HepG2 (cell line): Measurements from ENCODE around the gene SAMD4A. TPM values are rescaled to one million over a fixed set of nuclear protein-coding genes. Genes with fewer than 3 reads are reported as not detected.

Experiments used
- ATAC-seq: fragments of 200-7000 bp; cut with Tn5 transposase; 3 replicates; pipeline ENCODE4 v1.9.1; 2020; ENCODE audit warnings: mild to moderate bottlenecking, moderate library complexity
- BruUV-seq: library from RNA; stranded (reverse); fragments of 400-500 nt; replicated peaks from 2 replicates; lab custom pipeline; 2021; lab: Mats Ljungman, UMichigan
- CTCF ChIA-PET: fragments of 300-600 bp; formaldehyde crosslinking; extraction: SDS; loops from one replicate; lab custom pipeline; 2021; ENCODE audit warnings: low total read pairs, inconsistent platforms, low intra/inter-chr PET ratio; lab: Yijun Ruan, JAX
- POLR2A ChIA-PET: fragments of 350-600 bp; sonication (Branson Sonifier 250); formaldehyde crosslinking; loops from one replicate; lab custom pipeline; 2020; ENCODE audit warnings: antibody characterized with exemption, inconsistent platforms; lab: Yijun Ruan, JAX
- DNase-seq: peaks from one replicate; pipeline ENCODE4 v3.0.0-alpha.2; 2015; ENCODE audit warnings: low spot score
- FAIRE-seq: peaks from 3 replicates; lab custom pipeline; 2011; peaks lifted over from hg19 to GRCh38; lab: Jason Lieb, UNC
- H2AFZ ChIP-seq: one replicate; pipeline ENCODE4 v1.6.1; 2011; ENCODE audit warnings: low read length, inconsistent platforms
- H3K27ac ChIP-seq: fragments of 300-600 bp; 3 replicates; pipeline ENCODE4 v1.8.0; 2011; ENCODE audit warnings: mixed run types, mild to moderate bottlenecking, mixed read lengths, low read length, inconsistent platforms; ENCODE audit not compliant: insufficient read depth; ENCODE audit errors: extremely low read length
- H3K27me3 ChIP-seq, 2 experiments: fragments of 200-600 bp in 1 of 2; 2 replicates in 1 of 2; 3 replicates in 1 of 2; pipeline versions ENCODE4 v1.6.0 to v1.8.0; 2011; ENCODE audit warnings: low read length in 2 of 2, mild to moderate bottlenecking in 2 of 2, moderate library complexity in 2 of 2, inconsistent platforms in 1 of 2; ENCODE audit not compliant: insufficient read depth in 2 of 2, control insufficient read depth in 1 of 2
- H3K36me3 ChIP-seq, 2 experiments: fragments of 200-600 bp in 1 of 2; replicated peaks in 1 of 2; 2 replicates in 1 of 2; 3 replicates in 1 of 2; pipeline versions ENCODE4 v1.5.1 to v1.8.0; 2011; ENCODE audit warnings: low read length in 2 of 2, inconsistent platforms in 1 of 2; ENCODE audit not compliant: insufficient read depth in 2 of 2, control insufficient read depth in 1 of 2
- H3K4me1 ChIP-seq: 2 replicates; pipeline ENCODE4 v1.5.1; 2012; ENCODE audit warnings: low read length, inconsistent platforms; ENCODE audit not compliant: insufficient read depth
- H3K4me2 ChIP-seq: 2 replicates; pipeline ENCODE4 v1.6.0; 2011; ENCODE audit warnings: low read depth, low read length, inconsistent platforms
- H3K4me3 ChIP-seq, 3 experiments: fragments of 200-600 bp in 1 of 3; sonication (generic), shearing (Covaris generic) in 1 of 3; replicated peaks in 1 of 3; 2 replicates each; pipeline ENCODE4 v1.5.1; 2011 to 2016; ENCODE audit warnings: low read length in 3 of 3, inconsistent platforms in 2 of 3, low read depth in 2 of 3, mild to moderate bottlenecking in 2 of 3, control low read depth in 1 of 3, mixed read lengths in 1 of 3; ENCODE audit not compliant: insufficient read depth in 1 of 3
- H3K79me2 ChIP-seq: one replicate; pipeline ENCODE4 v1.6.1; 2011; ENCODE audit warnings: low read length, inconsistent platforms; ENCODE audit not compliant: insufficient read depth
- H3K9ac ChIP-seq: 2 replicates; pipeline ENCODE4 v1.6.0; 2011; ENCODE audit warnings: mild to moderate bottlenecking, low read depth, low read length, inconsistent platforms; ENCODE audit not compliant: insufficient read depth
- H3K9me3 ChIP-seq: 2 replicates; pipeline ENCODE4 v1.5.1; 2012; ENCODE audit warnings: mild to moderate bottlenecking, low read length
- H4K20me1 ChIP-seq: 2 replicates; pipeline ENCODE4 v1.6.0; 2011; ENCODE audit warnings: inconsistent platforms, mild to moderate bottlenecking, low read length, moderate library complexity; ENCODE audit not compliant: insufficient read depth
- CHD2 ChIP-seq: IDR thresholded peaks from 2 replicates; pipeline ENCODE4 v1.6.1; 2011; ENCODE audit warnings: low read depth, low read length, improper control_type of control experiment
- CSRNP1 ChIP-seq: sonication (generic); formaldehyde crosslinking; IDR thresholded peaks from 2 replicates; pipeline ENCODE4 v1.8.1; 2023; ENCODE audit warnings: mild to moderate bottlenecking, missing genetic modification reagents
- FOXM1 ChIP-seq: sonication (generic); formaldehyde crosslinking; IDR thresholded peaks from 2 replicates; pipeline ENCODE4 v1.5.0; 2020; ENCODE audit warnings: missing genetic modification reagents
- RFX5 ChIP-seq: IDR thresholded peaks from 2 replicates; pipeline ENCODE4 v1.6.1; 2011; ENCODE audit warnings: low read depth, low read length, improper control_type of control experiment
- ZBTB34 ChIP-seq: sonication (generic); formaldehyde crosslinking; IDR thresholded peaks from 2 replicates; pipeline ENCODE4 v1.8.0; 2022; ENCODE audit warnings: mild to moderate bottlenecking, missing genetic modification reagents
- ZNF335 ChIP-seq: sonication (generic); formaldehyde crosslinking; IDR thresholded peaks from 2 replicates; pipeline ENCODE4 v1.4.0; 2020; ENCODE audit warnings: missing genetic modification reagents
- ZNF383 ChIP-seq: sonication (generic); formaldehyde crosslinking; IDR thresholded peaks from 2 replicates; pipeline ENCODE4 v1.4.0; 2020; ENCODE audit warnings: missing genetic modification reagents, mild to moderate bottlenecking, borderline replicate concordance
- ZNF670 ChIP-seq: sonication (generic); formaldehyde crosslinking; IDR thresholded peaks from 2 replicates; pipeline ENCODE4 v1.8.0; 2022; ENCODE audit warnings: mild to moderate bottlenecking, missing genetic modification reagents, borderline replicate concordance
- ZSCAN22 ChIP-seq: sonication (generic); formaldehyde crosslinking; IDR thresholded peaks from 2 replicates; pipeline ENCODE4 v1.4.0; 2020; ENCODE audit warnings: mild to moderate bottlenecking, missing genetic modification reagents
- WGBS: methylation state at CpG from one replicate; pipeline ENCODE4 v1.1.6; 2017; ENCODE audit warnings: low lambda C conversion rate; 5-methylcytosine and 5-hydroxymethylcytosine counted together
- in situ Hi-C: cut with HindIII; loops from 2 replicates; pipeline ENCODE4 v1.10.0; 2017; ENCODE audit warnings: low pct_unique_long_range_greater_than_20kb; ENCODE audit not compliant: extremely low pct_ligation_motif_present
- intact Hi-C: fragments of 100-400 bp; cut with micrococcal nuclease; formaldehyde crosslinking; loops from one replicate; pipeline ENCODE4 v1.10.0; 2022; ENCODE audit not compliant: unreplicated experiment
- polyA plus RNA-seq, 8 experiments: library from polyadenylated mRNA; depleted of rRNA in 3 of 8; stranded (reverse) in 7 of 8; unstranded in 1 of 8; fragments of >200 nt; fragmentation: Illumina TruSeq in 4 of 8; extraction: Trizol in 4 of 8; gene quantifications; 2 replicates each; pipeline versions ENCODE4 v1.2.1 to v1.2.3, GENCODE V29; 2011 to 2016; ENCODE audit warnings: low read depth in 4 of 8, missing spikeins in 1 of 8, mixed read lengths in 1 of 8; ENCODE audit not compliant: insufficient read depth in 1 of 8
- total RNA-seq, 5 experiments: library from RNA; depleted of rRNA; stranded (reverse); fragments of >200 nt; fragmentation: Illumina TruSeq; extraction: Trizol; gene quantifications; 2 replicates each; pipeline ENCODE4 v1.2.3, GENCODE V29; 2016; ENCODE audit warnings: low read depth in 1 of 5
- TF ChIP-seq, protein P1 (sequence below): sonication (generic); formaldehyde crosslinking; IDR thresholded peaks from 2 replicates; pipeline ENCODE4 v1.5.0; 2020; ENCODE audit warnings: missing genetic modification reagents
- TF ChIP-seq, protein P2 (sequence below): sonication (generic); formaldehyde crosslinking; IDR thresholded peaks from 2 replicates; pipeline ENCODE4 v1.4.0; 2020; ENCODE audit warnings: missing genetic modification reagents
- TF ChIP-seq, protein P3 (sequence below): sonication (generic); formaldehyde crosslinking; IDR thresholded peaks from 2 replicates; pipeline ENCODE4 v1.4.0; 2020; ENCODE audit warnings: missing genetic modification reagents, borderline replicate concordance

Gene SAMD4A
- total and polyA plus RNA-seq, 2 of the 13 experiments (the other 11 are each of a cell fraction or from before 2014, with no cell fraction given) = 11.8 to 13.0 TPM

DNA sequence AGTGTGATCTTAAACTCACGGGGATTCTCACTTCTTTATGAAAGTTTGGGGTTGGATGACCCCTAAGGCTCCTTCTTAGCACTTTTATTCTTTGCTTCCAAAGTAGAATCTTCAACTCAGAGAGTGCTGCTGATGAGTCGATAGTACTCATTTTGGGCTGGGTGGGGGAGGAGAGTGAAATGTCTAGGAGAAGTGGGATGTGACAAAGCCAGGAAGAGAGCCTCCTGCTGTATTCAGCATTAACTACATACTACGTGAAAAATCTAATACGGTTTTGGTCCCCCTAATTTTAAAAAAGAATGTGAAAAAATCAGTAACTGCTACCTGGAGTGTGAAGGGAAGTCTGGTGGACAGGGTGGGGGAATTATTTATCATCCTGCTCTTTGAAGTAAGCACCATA, 148.3 kb downstream of the SAMD4A start (continued):
- TF ChIP-seq CSRNP1 (CRISPR knock-in tag) (no peak), ZNF383 (CRISPR knock-in tag) (no peak)
- TF ChIP-seq, protein P1, sequence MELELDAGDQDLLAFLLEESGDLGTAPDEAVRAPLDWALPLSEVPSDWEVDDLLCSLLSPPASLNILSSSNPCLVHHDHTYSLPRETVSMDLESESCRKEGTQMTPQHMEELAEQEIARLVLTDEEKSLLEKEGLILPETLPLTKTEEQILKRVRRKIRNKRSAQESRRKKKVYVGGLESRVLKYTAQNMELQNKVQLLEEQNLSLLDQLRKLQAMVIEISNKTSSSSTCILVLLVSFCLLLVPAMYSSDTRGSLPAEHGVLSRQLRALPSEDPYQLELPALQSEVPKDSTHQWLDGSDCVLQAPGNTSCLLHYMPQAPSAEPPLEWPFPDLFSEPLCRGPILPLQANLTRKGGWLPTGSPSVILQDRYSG = no peak

- FAIRE-seq (no peak), DNase-seq (no peak), ATAC-seq (no peak)
- no TSS peak for BruUV-seq
- CTCF ChIA-PET = no interaction called here
- H3K27me3 ChIP-seq = no peaks in the 10 kb centered on the region
- intact Hi-C loops = no loop called here
- H3K27ac ChIP-seq = no peak overlapping the region
- 93% methylated on average over 1 of the region's 1 CpG for WGBS
- peaks cover 38% of the 10 kb centered on the region for H3K4me1 ChIP-seq
- no peak overlapping the region for H3K4me3 ChIP-seq
- POLR2A ChIA-PET = no interaction called here
- peaks cover 8% of the 10 kb centered on the region; the same call in 1 of the 2 replicates for H4K20me1 ChIP-seq
- H3K79me2 ChIP-seq = peaks cover 17% of the 10 kb centered on the region
- in situ Hi-C loops = no loop called here
- no peak overlapping the region for H3K4me2 ChIP-seq
- H3K9ac ChIP-seq = no peak overlapping the region
- no peak overlapping the region for H2AFZ ChIP-seq
- H3K9me3 ChIP-seq = no peaks in the 10 kb centered on the region
- H3K36me3 ChIP-seq = peaks cover under 1 to 12% of the 10 kb centered on the region in 2 experiments; a peak in 4 of 5 replicates
- TF ChIP-seq RFX5 = no peak
- no peak for TF ChIP-seq ZSCAN22 (CRISPR knock-in tag)
- no peak for TF ChIP-seq ZBTB34 (CRISPR knock-in tag)
- TF ChIP-seq, protein P2, sequence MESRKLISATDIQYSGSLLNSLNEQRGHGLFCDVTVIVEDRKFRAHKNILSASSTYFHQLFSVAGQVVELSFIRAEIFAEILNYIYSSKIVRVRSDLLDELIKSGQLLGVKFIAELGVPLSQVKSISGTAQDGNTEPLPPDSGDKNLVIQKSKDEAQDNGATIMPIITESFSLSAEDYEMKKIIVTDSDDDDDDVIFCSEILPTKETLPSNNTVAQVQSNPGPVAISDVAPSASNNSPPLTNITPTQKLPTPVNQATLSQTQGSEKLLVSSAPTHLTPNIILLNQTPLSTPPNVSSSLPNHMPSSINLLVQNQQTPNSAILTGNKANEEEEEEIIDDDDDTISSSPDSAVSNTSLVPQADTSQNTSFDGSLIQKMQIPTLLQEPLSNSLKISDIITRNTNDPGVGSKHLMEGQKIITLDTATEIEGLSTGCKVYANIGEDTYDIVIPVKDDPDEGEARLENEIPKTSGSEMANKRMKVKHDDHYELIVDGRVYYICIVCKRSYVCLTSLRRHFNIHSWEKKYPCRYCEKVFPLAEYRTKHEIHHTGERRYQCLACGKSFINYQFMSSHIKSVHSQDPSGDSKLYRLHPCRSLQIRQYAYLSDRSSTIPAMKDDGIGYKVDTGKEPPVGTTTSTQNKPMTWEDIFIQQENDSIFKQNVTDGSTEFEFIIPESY (CRISPR knock-in tag) = no peak
- TF ChIP-seq FOXM1 (CRISPR knock-in tag) = no peak
- TF ChIP-seq CHD2 = no peak
- no peak for TF ChIP-seq ZNF335
- no peak for TF ChIP-seq ZNF670
- TF ChIP-seq, protein P3, sequence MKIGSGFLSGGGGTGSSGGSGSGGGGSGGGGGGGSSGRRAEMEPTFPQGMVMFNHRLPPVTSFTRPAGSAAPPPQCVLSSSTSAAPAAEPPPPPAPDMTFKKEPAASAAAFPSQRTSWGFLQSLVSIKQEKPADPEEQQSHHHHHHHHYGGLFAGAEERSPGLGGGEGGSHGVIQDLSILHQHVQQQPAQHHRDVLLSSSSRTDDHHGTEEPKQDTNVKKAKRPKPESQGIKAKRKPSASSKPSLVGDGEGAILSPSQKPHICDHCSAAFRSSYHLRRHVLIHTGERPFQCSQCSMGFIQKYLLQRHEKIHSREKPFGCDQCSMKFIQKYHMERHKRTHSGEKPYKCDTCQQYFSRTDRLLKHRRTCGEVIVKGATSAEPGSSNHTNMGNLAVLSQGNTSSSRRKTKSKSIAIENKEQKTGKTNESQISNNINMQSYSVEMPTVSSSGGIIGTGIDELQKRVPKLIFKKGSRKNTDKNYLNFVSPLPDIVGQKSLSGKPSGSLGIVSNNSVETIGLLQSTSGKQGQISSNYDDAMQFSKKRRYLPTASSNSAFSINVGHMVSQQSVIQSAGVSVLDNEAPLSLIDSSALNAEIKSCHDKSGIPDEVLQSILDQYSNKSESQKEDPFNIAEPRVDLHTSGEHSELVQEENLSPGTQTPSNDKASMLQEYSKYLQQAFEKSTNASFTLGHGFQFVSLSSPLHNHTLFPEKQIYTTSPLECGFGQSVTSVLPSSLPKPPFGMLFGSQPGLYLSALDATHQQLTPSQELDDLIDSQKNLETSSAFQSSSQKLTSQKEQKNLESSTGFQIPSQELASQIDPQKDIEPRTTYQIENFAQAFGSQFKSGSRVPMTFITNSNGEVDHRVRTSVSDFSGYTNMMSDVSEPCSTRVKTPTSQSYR = no peak
Observed at GRCh38 chr14:54715811-54716210, 148.9 kb downstream of the SAMD4A start.
